HL-60 (cell line): ENCODE measurements around the gene OR10A3.

Source experiments
- DNase-seq, 2 experiments: peaks; one replicate each; pipeline ENCODE4 v3.0.0-alpha.2; 2010 to 2020; ENCODE audit warnings: low read depth in 1 of 2, low spot score in 1 of 2
- H3K27ac ChIP-seq: fragments of 250-450 bp; sonication (Bioruptor Pico); replicated peaks from 2 replicates; pipeline ENCODE4 v1.5.1; 2020; ENCODE audit warnings: mild to moderate bottlenecking, moderate library complexity
- H3K27me3 ChIP-seq: fragments of 250-450 bp; sonication (Bioruptor Pico); 2 replicates; pipeline ENCODE4 v1.5.1; 2021; ENCODE audit warnings: mild to moderate bottlenecking, moderate library complexity; ENCODE audit not compliant: insufficient read depth, poor library complexity, severe bottlenecking
- H3K4me3 ChIP-seq: replicated peaks from 2 replicates; pipeline ENCODE4 v1.5.1; 2011; ENCODE audit warnings: mild to moderate bottlenecking, control low read depth, low read length; ENCODE audit not compliant: insufficient read depth
- GABPA ChIP-seq: IDR thresholded peaks from 2 replicates; pipeline ENCODE4 v1.6.1; 2012; ENCODE audit warnings: low read depth
- POLR2AphosphoS5 ChIP-seq: IDR thresholded peaks from 2 replicates; pipeline ENCODE4 v1.6.1; 2012; ENCODE audit warnings: low read depth
- SPI1 ChIP-seq: IDR thresholded peaks from 2 replicates; pipeline ENCODE4 v1.6.1; 2012; ENCODE audit warnings: low read depth, mild to moderate bottlenecking, borderline replicate concordance
- TF ChIP-seq, protein P1 (sequence below): IDR thresholded peaks from 2 replicates; pipeline ENCODE4 v1.6.1; 2012; ENCODE audit warnings: low read depth; ENCODE audit not compliant: insufficient replicate concordance
- TF ChIP-seq, protein P2 (sequence below): IDR thresholded peaks from one replicate; pipeline ENCODE4 v1.5.1; 2011; ENCODE audit warnings: low read length, control low read depth, inconsistent platforms; ENCODE audit not compliant: insufficient read depth

Gene OR10A3

DNA sequence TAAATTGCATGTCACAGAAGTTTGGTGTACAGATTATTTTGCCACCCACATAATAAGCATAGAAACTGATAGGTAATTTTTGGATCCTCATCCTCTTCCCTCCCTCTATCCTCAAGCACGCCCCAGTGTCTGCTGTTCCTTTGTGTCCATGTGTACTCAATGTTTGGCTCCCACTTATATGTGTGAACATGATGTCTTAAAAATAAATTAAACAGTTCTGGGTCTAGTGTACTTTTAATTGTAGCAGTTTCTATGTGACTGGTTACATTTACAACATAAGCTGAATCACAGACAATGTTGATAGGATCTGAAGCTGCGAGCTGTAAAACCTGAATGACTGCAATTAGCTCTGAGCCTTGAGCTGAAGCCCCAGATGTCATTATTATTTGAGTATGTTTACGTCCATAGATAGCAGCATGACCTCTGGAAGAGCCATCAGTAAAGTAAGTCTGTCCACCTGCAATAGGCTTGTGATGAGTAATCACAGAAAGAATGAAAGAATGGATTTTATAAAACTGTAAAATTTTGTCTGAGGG, 40.1 kb downstream of the OR10A3 start:
- TF ChIP-seq GABPA (no peak), POLR2AphosphoS5 (no peak), SPI1 (no peak)
- TF ChIP-seq, protein P1, sequence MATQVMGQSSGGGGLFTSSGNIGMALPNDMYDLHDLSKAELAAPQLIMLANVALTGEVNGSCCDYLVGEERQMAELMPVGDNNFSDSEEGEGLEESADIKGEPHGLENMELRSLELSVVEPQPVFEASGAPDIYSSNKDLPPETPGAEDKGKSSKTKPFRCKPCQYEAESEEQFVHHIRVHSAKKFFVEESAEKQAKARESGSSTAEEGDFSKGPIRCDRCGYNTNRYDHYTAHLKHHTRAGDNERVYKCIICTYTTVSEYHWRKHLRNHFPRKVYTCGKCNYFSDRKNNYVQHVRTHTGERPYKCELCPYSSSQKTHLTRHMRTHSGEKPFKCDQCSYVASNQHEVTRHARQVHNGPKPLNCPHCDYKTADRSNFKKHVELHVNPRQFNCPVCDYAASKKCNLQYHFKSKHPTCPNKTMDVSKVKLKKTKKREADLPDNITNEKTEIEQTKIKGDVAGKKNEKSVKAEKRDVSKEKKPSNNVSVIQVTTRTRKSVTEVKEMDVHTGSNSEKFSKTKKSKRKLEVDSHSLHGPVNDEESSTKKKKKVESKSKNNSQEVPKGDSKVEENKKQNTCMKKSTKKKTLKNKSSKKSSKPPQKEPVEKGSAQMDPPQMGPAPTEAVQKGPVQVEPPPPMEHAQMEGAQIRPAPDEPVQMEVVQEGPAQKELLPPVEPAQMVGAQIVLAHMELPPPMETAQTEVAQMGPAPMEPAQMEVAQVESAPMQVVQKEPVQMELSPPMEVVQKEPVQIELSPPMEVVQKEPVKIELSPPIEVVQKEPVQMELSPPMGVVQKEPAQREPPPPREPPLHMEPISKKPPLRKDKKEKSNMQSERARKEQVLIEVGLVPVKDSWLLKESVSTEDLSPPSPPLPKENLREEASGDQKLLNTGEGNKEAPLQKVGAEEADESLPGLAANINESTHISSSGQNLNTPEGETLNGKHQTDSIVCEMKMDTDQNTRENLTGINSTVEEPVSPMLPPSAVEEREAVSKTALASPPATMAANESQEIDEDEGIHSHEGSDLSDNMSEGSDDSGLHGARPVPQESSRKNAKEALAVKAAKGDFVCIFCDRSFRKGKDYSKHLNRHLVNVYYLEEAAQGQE, result no peak
- TF ChIP-seq, protein P2, sequence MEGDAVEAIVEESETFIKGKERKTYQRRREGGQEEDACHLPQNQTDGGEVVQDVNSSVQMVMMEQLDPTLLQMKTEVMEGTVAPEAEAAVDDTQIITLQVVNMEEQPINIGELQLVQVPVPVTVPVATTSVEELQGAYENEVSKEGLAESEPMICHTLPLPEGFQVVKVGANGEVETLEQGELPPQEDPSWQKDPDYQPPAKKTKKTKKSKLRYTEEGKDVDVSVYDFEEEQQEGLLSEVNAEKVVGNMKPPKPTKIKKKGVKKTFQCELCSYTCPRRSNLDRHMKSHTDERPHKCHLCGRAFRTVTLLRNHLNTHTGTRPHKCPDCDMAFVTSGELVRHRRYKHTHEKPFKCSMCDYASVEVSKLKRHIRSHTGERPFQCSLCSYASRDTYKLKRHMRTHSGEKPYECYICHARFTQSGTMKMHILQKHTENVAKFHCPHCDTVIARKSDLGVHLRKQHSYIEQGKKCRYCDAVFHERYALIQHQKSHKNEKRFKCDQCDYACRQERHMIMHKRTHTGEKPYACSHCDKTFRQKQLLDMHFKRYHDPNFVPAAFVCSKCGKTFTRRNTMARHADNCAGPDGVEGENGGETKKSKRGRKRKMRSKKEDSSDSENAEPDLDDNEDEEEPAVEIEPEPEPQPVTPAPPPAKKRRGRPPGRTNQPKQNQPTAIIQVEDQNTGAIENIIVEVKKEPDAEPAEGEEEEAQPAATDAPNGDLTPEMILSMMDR, result no peak
- DNase-seq, result no peak
- no peak overlapping the region for H3K4me3 ChIP-seq
- no peaks in the 10 kb centered on the region for H3K27me3 ChIP-seq
- no peak overlapping the region for H3K27ac ChIP-seq

DNA sequence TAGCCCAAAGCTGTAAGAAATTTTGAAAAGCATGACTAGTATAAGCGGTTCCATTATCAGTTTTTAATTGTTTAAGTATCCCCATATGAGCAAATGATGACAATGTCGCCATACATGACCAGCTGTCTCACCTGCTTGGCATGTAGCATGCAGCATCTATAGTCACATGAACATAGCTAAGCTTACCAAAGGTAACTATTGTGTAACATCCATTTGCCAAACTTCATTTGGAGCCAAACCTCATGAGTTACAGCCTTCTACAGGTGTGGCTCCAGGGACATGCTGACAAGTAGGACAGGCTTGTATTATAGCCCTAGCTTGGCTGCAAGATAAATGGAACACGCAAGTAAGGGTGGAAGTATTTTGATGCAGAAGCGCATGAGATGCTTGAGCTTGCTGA, 40.8 kb downstream of the OR10A3 start:
- TF ChIP-seq POLR2AphosphoS5 (no peak), SPI1 (no peak), GABPA (no peak)
- TF ChIP-seq, protein P1, result no peak
- TF ChIP-seq, protein P2, result no peak
- no peak overlapping the region for H3K4me3 ChIP-seq
- no peak overlapping the region for H3K27ac ChIP-seq
- no peaks in the 10 kb centered on the region for H3K27me3 ChIP-seq
- no peak for DNase-seq

DNA sequence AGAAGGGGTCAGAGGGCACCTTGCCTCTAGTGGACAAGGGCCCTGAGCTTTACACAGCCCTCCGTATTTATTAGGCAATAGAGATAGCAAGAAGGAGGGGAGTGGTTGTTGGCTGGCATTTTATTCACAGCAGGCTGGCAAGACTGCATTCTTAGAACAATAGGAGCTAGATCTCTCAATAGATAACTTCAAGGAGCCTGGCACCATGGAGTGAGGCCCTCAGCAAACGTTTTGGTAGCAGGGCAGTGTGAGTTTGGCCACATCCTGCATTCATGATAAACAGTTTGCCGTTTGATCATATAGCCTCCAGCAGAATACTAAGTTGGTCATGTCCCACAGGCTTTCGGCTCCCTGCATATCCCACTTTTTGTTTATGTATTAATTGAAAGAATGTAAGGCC, 42.1 kb downstream of the OR10A3 start:
- no peak overlapping the region for H3K4me3 ChIP-seq
- DNase-seq, result no peak
- H3K27ac ChIP-seq, result no peak overlapping the region
- TF ChIP-seq POLR2AphosphoS5 (no peak), SPI1 (no peak), GABPA (no peak)
- TF ChIP-seq, protein P1, result no peak
- TF ChIP-seq, protein P2, result no peak
- no peaks in the 10 kb centered on the region for H3K27me3 ChIP-seq
